SK-N-SH treated with all-trans-retinoic acid at 6 μM for 48 hours (cell line): ENCODE results near the gene USP6NL.

ENCODE experiments used
- ZFP3 ChIP-seq: fragments of 250-450 bp; sonication (Bioruptor Pico); IDR thresholded peaks from 2 replicates; pipeline ENCODE4 v1.5.0; 2020; ENCODE audit warnings: mild to moderate bottlenecking, moderate library complexity
- ZFP30 ChIP-seq: fragments of 450-650 bp; formaldehyde crosslinking; IDR thresholded peaks from 2 replicates; pipeline ENCODE4 v1.5.0; 2022; ENCODE audit warnings: mild to moderate bottlenecking, moderate library complexity
- ZNF8 ChIP-seq: fragments of 450-650 bp; formaldehyde crosslinking; IDR thresholded peaks from 2 replicates; pipeline ENCODE4 v1.5.0; 2020; ENCODE audit warnings: mild to moderate bottlenecking, moderate library complexity
- TF ChIP-seq, protein P1 (sequence below): fragments of 250-450 bp; sonication (Bioruptor Pico); IDR thresholded peaks from 2 replicates; pipeline ENCODE4 v1.5.1; 2020; ENCODE audit warnings: low read depth, mild to moderate bottlenecking, moderate library complexity
- TF ChIP-seq, protein P2 (sequence below): fragments of 250-450 bp; sonication (Bioruptor Pico); IDR thresholded peaks from 2 replicates; pipeline ENCODE4 v1.8.0; 2020; ENCODE audit warnings: mild to moderate bottlenecking, moderate library complexity, borderline replicate concordance

DNA sequence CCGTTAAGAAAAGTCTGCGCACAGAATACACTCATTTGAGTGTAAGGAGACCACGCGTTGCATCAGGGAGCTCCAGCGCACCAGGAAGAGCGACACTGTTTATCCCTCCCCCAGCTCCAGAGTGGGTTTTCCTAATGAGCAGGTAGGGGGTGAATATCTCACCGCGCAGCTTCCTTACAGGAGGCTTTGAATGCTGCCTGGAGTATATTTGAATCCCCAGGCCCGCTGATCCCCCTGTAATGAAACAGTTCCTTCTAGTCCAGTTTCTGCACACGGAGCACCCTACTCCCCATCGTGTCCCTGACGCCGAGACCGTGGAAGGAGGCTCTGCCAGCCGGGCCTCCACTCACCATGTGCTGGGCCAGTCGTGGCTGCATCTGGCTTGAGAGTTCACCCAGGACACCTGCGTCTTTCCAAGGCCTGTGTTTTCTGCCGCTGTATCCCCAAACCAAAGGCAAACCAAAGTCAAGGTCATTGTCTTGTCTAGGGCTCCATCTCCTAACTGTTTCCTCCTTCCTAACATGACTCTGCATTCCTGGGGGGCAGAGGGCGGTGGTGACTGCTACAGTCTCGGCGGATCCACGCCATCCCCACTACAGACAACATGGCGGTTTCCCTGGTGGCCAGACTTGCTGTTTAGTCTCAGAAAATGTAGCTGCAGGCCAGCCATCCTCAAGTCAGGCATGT, 167.8 kb downstream of the USP6NL start:
- TF ChIP-seq, protein P1, sequence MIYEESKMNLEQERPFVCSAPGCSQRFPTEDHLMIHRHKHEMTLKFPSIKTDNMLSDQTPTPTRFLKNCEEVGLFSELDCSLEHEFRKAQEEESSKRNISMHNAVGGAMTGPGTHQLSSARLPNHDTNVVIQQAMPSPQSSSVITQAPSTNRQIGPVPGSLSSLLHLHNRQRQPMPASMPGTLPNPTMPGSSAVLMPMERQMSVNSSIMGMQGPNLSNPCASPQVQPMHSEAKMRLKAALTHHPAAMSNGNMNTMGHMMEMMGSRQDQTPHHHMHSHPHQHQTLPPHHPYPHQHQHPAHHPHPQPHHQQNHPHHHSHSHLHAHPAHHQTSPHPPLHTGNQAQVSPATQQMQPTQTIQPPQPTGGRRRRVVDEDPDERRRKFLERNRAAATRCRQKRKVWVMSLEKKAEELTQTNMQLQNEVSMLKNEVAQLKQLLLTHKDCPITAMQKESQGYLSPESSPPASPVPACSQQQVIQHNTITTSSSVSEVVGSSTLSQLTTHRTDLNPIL (CRISPR knock-in tag) = no peak
- TF ChIP-seq, protein P2, sequence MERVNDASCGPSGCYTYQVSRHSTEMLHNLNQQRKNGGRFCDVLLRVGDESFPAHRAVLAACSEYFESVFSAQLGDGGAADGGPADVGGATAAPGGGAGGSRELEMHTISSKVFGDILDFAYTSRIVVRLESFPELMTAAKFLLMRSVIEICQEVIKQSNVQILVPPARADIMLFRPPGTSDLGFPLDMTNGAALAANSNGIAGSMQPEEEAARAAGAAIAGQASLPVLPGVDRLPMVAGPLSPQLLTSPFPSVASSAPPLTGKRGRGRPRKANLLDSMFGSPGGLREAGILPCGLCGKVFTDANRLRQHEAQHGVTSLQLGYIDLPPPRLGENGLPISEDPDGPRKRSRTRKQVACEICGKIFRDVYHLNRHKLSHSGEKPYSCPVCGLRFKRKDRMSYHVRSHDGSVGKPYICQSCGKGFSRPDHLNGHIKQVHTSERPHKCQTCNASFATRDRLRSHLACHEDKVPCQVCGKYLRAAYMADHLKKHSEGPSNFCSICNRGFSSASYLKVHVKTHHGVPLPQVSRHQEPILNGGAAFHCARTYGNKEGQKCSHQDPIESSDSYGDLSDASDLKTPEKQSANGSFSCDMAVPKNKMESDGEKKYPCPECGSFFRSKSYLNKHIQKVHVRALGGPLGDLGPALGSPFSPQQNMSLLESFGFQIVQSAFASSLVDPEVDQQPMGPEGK (CRISPR knock-in tag) = no peak
- TF ChIP-seq ZFP30 (no peak), ZNF8 (CRISPR knock-in tag) (no peak), ZFP3 (CRISPR knock-in tag) (no peak)
